CD4-positive, alpha-beta T cell treated with Interleukin-4 for 1 hour (primary cell): Measurements from ENCODE around the gene KATNBL1.
A peak's percentile ranks its signal among the peaks of the same experiment; 100 is the strongest.

Source experiments
- DNase-seq, 2 donors: peaks; one replicate each; pipeline ENCODE4 v3.0.0-alpha.2; 2020 to 2022

KATNBL1 gene

GRCh38 chr15:34209421-34210282 lies at the start of gene KATNBL1:
TSS of gene KATNBL1 (minus strand) at chr15:34210096. CDS start at chr15:34163676, 46,420 bp downstream.
- peak; percentile 94 to 95 for DNase-seq

GRCh38 chr15:34259566-34259965 lies 49.7 kb upstream of the KATNBL1 start:
- no peak for DNase-seq

- DNase-seq: no peak
Observed at GRCh38 chr15:34258151-34258550, 48.3 kb upstream of the KATNBL1 start.

- DNase-seq: no peak
Observed at GRCh38 chr15:34252545-34252944, 42.6 kb upstream of the KATNBL1 start.

- DNase-seq: no peak
Observed at GRCh38 chr15:34248190-34248589, 38.3 kb upstream of the KATNBL1 start.

GRCh38 chr15:34246276-34246976 lies 36.5 kb upstream of the KATNBL1 start:
- DNase-seq: no peak

GRCh38 chr15:34243226-34243625 lies 33.3 kb upstream of the KATNBL1 start:
- DNase-seq: no peak

- no peak for DNase-seq
Observed at GRCh38 chr15:34242331-34242710, 32.4 kb upstream of the KATNBL1 start.

GRCh38 chr15:34241376-34242330 lies 31.8 kb upstream of the KATNBL1 start:
- peak; percentile 49 to 71 for DNase-seq

GRCh38 chr15:34240537-34240936 lies 30.6 kb upstream of the KATNBL1 start:
- DNase-seq: no peak

- DNase-seq: no peak
Observed at GRCh38 chr15:34239151-34239808, 29.4 kb upstream of the KATNBL1 start.

GRCh38 chr15:34233614-34234013 lies 23.7 kb upstream of the KATNBL1 start:
- no peak for DNase-seq

- DNase-seq: no peak
Observed at GRCh38 chr15:34223904-34224596, 14.2 kb upstream of the KATNBL1 start.

- no peak for DNase-seq
Observed at GRCh38 chr15:34217587-34218225, 7.8 kb upstream of the KATNBL1 start.

GRCh38 chr15:34216527-34217270 lies 6.8 kb upstream of the KATNBL1 start:
- DNase-seq: no peak

- no peak for DNase-seq
Observed at GRCh38 chr15:34214135-34214534, 4.2 kb upstream of the KATNBL1 start.

- no peak for DNase-seq
Observed at GRCh38 chr15:34213690-34214089, 3.8 kb upstream of the KATNBL1 start.

GRCh38 chr15:34206011-34206410 lies 3.9 kb downstream of the KATNBL1 start:
- DNase-seq: no peak

GRCh38 chr15:34203936-34204335 lies 6.0 kb downstream of the KATNBL1 start:
- DNase-seq: no peak

GRCh38 chr15:34203305-34203704 lies 6.6 kb downstream of the KATNBL1 start:
- DNase-seq: no peak
